ENCODE measurements around the gene CDYL.

CDYL gene

DNA sequence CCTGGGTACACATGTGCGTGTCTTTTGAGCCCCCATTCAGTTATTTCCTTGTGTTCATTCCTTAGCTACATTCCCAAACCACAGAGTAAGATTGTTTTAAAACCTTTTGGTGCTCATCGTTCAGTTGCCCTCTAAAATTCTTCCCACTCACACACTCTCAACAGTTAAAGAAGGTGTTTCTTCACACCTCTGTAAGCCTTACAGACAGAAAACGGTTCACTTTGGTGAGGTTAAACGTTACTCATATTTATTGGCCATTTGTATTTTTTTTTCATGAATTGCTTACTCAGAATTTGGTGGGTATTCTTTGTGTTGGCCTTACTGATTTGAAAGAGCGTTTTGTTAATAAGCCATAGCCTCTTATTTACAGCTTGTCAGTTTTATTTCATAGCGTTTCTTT lies 97.7 kb downstream of the CDYL start:
- H2AFZ ChIP-seq (ENCODE audit: low read length) = no peak overlapping the region
- H3K79me2 ChIP-seq (ENCODE audit: insufficient read depth, low read length) = peaks cover 4% of the 10 kb centered on the region; the same call in 1 of the 2 replicates
- H3K4me2 ChIP-seq (ENCODE audit: low read length) = no peak overlapping the region
- no peaks in the 10 kb centered on the region for H3K27me3 ChIP-seq (ENCODE audit: insufficient read depth, low read length)
- H3F3A ChIP-seq (ENCODE audit: insufficient read depth, low read length) = no peaks in the 10 kb centered on the region
- no peaks in the 10 kb centered on the region for H3K9me3 ChIP-seq (ENCODE audit: low read length)
- H3K4me1 ChIP-seq (ENCODE audit: insufficient read depth, low read length, severe bottlenecking) = no peaks in the 10 kb centered on the region
- no peak overlapping the region for H3K4me3 ChIP-seq (ENCODE audit: low read depth, low read length, poor library complexity, severe bottlenecking)
- TF ChIP-seq, protein P1, sequence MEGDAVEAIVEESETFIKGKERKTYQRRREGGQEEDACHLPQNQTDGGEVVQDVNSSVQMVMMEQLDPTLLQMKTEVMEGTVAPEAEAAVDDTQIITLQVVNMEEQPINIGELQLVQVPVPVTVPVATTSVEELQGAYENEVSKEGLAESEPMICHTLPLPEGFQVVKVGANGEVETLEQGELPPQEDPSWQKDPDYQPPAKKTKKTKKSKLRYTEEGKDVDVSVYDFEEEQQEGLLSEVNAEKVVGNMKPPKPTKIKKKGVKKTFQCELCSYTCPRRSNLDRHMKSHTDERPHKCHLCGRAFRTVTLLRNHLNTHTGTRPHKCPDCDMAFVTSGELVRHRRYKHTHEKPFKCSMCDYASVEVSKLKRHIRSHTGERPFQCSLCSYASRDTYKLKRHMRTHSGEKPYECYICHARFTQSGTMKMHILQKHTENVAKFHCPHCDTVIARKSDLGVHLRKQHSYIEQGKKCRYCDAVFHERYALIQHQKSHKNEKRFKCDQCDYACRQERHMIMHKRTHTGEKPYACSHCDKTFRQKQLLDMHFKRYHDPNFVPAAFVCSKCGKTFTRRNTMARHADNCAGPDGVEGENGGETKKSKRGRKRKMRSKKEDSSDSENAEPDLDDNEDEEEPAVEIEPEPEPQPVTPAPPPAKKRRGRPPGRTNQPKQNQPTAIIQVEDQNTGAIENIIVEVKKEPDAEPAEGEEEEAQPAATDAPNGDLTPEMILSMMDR (IDR thresholded peaks at IDR 0.05; ENCODE audit: low read length) = no peak
- TF ChIP-seq EZH2 (IDR thresholded peaks at IDR 0.05; ENCODE audit: borderline replicate concordance, low read length) = no peak
- H3K36me3 ChIP-seq (ENCODE audit: insufficient read depth, low read length) = no peaks in the 10 kb centered on the region
- peaks cover 10% of the 10 kb centered on the region for H4K20me1 ChIP-seq (ENCODE audit: insufficient read depth, low read length)
- H3K9ac ChIP-seq (ENCODE audit: low read length) = no peak overlapping the region
- H3K9me2 ChIP-seq (ENCODE audit: low read depth, low read length) = no peaks in the 10 kb centered on the region; the same call in 1 of the 2 replicates
- no peak overlapping the region for H3K27ac ChIP-seq (ENCODE audit: low read depth, low read length, poor library complexity, severe bottlenecking)

DNA sequence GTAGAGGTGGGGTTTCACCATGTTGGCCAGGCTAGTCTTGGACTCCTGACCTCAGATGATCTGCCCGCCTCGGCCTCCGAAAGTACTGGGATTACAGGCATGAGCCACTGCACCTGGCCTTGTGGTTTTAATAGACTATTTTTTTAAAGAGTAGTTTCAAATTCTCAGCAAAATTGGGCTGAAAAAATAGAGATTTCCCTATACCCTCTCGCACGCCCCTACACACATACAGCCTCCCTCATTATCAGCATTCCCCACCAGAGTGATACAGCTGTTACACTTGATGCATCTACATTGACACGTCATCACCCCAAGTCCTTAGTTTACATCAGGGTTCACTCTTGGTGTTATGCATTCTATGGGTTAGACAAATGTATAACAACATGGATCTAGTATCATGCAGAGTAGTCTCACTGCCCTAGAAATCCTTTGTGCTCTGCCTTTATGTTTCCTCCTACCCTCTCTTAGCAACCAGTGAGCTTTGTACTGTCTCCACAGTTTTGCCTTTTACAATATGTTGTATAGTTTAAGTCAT lies 103.6 kb downstream of the CDYL start:
- no peaks in the 10 kb centered on the region for H3F3A ChIP-seq (ENCODE audit: insufficient read depth, low read length)
- TF ChIP-seq, protein P1 (IDR thresholded peaks at IDR 0.05; ENCODE audit: low read length) = no peak
- TF ChIP-seq EZH2 (IDR thresholded peaks at IDR 0.05; ENCODE audit: borderline replicate concordance, low read length) = no peak
- H3K4me2 ChIP-seq (ENCODE audit: low read length) = no peak overlapping the region
- H2AFZ ChIP-seq (ENCODE audit: low read length) = no peak overlapping the region
- no peaks in the 10 kb centered on the region for H3K27me3 ChIP-seq (ENCODE audit: insufficient read depth, low read length)
- H3K79me2 ChIP-seq (ENCODE audit: insufficient read depth, low read length) = peaks cover 4% of the 10 kb centered on the region; the same call in 1 of the 2 replicates
- H3K9me3 ChIP-seq (ENCODE audit: low read length) = peaks cover 3% of the 10 kb centered on the region; the same call in 1 of the 2 replicates
- no peak overlapping the region for H3K4me3 ChIP-seq (ENCODE audit: low read depth, low read length, poor library complexity, severe bottlenecking)
- H3K9ac ChIP-seq (ENCODE audit: low read length) = no peak overlapping the region
- no peak overlapping the region for H3K27ac ChIP-seq (ENCODE audit: low read depth, low read length, poor library complexity, severe bottlenecking)
- no peaks in the 10 kb centered on the region; the same call in 1 of the 2 replicates for H3K9me2 ChIP-seq (ENCODE audit: low read depth, low read length)
- H3K36me3 ChIP-seq (ENCODE audit: insufficient read depth, low read length) = no peaks in the 10 kb centered on the region
- peaks cover 7% of the 10 kb centered on the region for H3K4me1 ChIP-seq (ENCODE audit: insufficient read depth, low read length, severe bottlenecking)
- H4K20me1 ChIP-seq (ENCODE audit: insufficient read depth, low read length) = no peaks in the 10 kb centered on the region

DNA sequence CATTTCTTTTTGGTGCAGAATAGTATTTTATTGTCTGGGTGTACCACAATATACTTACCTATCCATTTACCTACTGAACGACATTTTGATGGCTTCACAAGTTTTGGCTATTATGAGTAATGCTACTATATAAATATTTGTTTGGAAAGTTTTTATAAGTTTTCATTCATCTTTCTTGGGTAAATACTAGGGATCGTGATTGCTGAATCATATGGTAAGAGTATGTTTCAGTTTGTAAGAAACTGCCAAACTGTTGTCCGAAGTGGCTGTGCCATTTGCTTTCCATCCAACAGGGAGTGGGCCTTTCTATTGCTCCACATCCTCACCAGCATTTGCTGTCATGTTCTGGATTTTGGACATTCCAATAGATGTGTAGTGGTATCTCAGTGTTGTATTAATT lies 104.2 kb downstream of the CDYL start:
- H2AFZ ChIP-seq (ENCODE audit: low read length) = no peak overlapping the region
- H3K79me2 ChIP-seq (ENCODE audit: insufficient read depth, low read length) = peaks cover 4% of the 10 kb centered on the region; the same call in 1 of the 2 replicates
- no peaks in the 10 kb centered on the region for H3K36me3 ChIP-seq (ENCODE audit: insufficient read depth, low read length)
- H3K4me3 ChIP-seq (ENCODE audit: low read depth, low read length, poor library complexity, severe bottlenecking) = no peak overlapping the region
- no peaks in the 10 kb centered on the region for H3K27me3 ChIP-seq (ENCODE audit: insufficient read depth, low read length)
- no peak overlapping the region for H3K27ac ChIP-seq (ENCODE audit: low read depth, low read length, poor library complexity, severe bottlenecking)
- peaks cover 12% of the 10 kb centered on the region for H3K4me1 ChIP-seq (ENCODE audit: insufficient read depth, low read length, severe bottlenecking)
- no peaks in the 10 kb centered on the region; the same call in 1 of the 2 replicates for H3K9me2 ChIP-seq (ENCODE audit: low read depth, low read length)
- peaks cover 3% of the 10 kb centered on the region; the same call in 1 of the 2 replicates for H3K9me3 ChIP-seq (ENCODE audit: low read length)
- H3F3A ChIP-seq (ENCODE audit: insufficient read depth, low read length) = no peaks in the 10 kb centered on the region
- no peaks in the 10 kb centered on the region for H4K20me1 ChIP-seq (ENCODE audit: insufficient read depth, low read length)
- H3K4me2 ChIP-seq (ENCODE audit: low read length) = no peak overlapping the region
- H3K9ac ChIP-seq (ENCODE audit: low read length) = no peak overlapping the region
- no peak for TF ChIP-seq EZH2 (IDR thresholded peaks at IDR 0.05; ENCODE audit: borderline replicate concordance, low read length)
- TF ChIP-seq, protein P1 (IDR thresholded peaks at IDR 0.05; ENCODE audit: low read length) = no peak
